ENCODE measurements around the gene GRIK1. TPM values are rescaled to one million over a fixed set of nuclear protein-coding genes. Genes with fewer than 3 reads are reported as not detected.

GRIK1 gene
- total RNA-seq, 1 donor from 2014 or later = not detected

- no peak overlapping the region for H3K4me3 ChIP-seq (ENCODE audit: low read depth, low read length)
- no peak for DNase-seq (ENCODE audit: low read depth)
- TF ChIP-seq CTCF (conservative IDR thresholded peaks at IDR 0.05; ENCODE audit: low read depth, low read length) = no peak
Measured at GRCh38 chr21:29753216-29753615, 186.6 kb downstream of the GRIK1 start.

GRCh38 chr21:29751473-29752185 is 188.2 kb downstream of the GRIK1 start:
- TF ChIP-seq CTCF (conservative IDR thresholded peaks at IDR 0.05; ENCODE audit: low read depth, low read length) = no peak
- no peak overlapping the region for H3K4me3 ChIP-seq (ENCODE audit: low read depth, low read length)
- DNase-seq (ENCODE audit: low read depth) = no peak

GRCh38 chr21:29749957-29750356 is 189.8 kb downstream of the GRIK1 start:
- H3K4me3 ChIP-seq (ENCODE audit: low read depth, low read length) = no peak overlapping the region
- DNase-seq (ENCODE audit: low read depth) = no peak
- TF ChIP-seq CTCF (conservative IDR thresholded peaks at IDR 0.05; ENCODE audit: low read depth, low read length) = no peak

GRCh38 chr21:29749223-29749622 is 190.6 kb downstream of the GRIK1 start:
- no peak for TF ChIP-seq CTCF (conservative IDR thresholded peaks at IDR 0.05; ENCODE audit: low read depth, low read length)
- H3K4me3 ChIP-seq (ENCODE audit: low read depth, low read length) = no peak overlapping the region
- DNase-seq (ENCODE audit: low read depth) = no peak

GRCh38 chr21:29748391-29749167 is 191.2 kb downstream of the GRIK1 start:
- no peak for DNase-seq (ENCODE audit: low read depth)
- TF ChIP-seq CTCF (conservative IDR thresholded peaks at IDR 0.05; ENCODE audit: low read depth, low read length) = no peak

GRCh38 chr21:29741761-29742160 is 198.0 kb downstream of the GRIK1 start:
- no peak for DNase-seq (ENCODE audit: low read depth)
- H3K4me3 ChIP-seq (ENCODE audit: low read depth, low read length) = no peak overlapping the region
- no peak for TF ChIP-seq CTCF (conservative IDR thresholded peaks at IDR 0.05; ENCODE audit: low read depth, low read length)

More at GRCh38 chr21:29748391-29749167, 191.2 kb downstream of the GRIK1 start:
- no peak overlapping the region for H3K4me3 ChIP-seq (ENCODE audit: low read depth, low read length)

Data from epithelial cell of proximal tubule (primary cell).